ENCODE measurements around the gene BPIFA2.
"Not testable (repeated sequence)": the region's sequence is repeated elsewhere in the genome, so short reads cannot be mapped to it uniquely, and the experiment has no call there.

The BPIFA2 gene

DNA sequence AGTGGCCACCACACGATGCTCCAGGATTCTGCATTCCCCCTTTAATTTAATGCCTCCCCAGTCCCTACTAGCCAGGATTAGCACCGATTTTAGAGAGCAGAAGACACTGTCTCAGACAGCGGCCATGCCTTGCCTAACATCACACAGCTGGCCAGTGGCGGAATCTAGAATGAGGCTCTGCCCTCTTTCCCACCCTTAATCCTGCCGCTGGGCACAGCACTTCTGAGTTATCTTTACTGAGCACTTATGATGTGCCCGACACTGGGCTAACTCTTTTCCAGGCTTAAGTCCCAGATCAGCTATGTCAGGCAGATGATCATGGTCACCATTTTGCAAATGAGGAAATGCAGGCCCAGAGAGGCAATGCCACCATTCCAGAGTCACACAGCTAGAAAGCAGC, 5.6 kb upstream of the BPIFA2 start:
- no peak for DNase-seq

DNA sequence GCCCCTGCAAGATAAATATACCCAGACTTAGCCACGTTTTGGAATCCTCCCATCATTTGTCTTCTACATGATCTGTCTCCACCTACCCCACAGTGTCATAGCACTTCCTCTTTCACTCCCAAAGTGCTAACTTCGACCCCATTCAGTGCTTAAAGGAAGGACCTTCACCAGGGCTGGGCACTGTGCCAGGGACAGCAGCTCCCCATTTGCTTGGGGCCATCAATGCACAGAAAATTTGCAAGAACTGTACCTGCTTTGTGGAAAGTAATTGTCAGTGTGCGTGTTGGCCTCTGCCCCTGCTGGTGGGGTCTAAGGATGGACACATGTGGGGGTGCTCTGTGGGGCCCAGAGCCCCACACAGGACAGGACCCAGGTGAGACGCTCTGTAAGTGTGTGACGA, 5.2 kb upstream of the BPIFA2 start:
- DNase-seq, result no peak

DNA sequence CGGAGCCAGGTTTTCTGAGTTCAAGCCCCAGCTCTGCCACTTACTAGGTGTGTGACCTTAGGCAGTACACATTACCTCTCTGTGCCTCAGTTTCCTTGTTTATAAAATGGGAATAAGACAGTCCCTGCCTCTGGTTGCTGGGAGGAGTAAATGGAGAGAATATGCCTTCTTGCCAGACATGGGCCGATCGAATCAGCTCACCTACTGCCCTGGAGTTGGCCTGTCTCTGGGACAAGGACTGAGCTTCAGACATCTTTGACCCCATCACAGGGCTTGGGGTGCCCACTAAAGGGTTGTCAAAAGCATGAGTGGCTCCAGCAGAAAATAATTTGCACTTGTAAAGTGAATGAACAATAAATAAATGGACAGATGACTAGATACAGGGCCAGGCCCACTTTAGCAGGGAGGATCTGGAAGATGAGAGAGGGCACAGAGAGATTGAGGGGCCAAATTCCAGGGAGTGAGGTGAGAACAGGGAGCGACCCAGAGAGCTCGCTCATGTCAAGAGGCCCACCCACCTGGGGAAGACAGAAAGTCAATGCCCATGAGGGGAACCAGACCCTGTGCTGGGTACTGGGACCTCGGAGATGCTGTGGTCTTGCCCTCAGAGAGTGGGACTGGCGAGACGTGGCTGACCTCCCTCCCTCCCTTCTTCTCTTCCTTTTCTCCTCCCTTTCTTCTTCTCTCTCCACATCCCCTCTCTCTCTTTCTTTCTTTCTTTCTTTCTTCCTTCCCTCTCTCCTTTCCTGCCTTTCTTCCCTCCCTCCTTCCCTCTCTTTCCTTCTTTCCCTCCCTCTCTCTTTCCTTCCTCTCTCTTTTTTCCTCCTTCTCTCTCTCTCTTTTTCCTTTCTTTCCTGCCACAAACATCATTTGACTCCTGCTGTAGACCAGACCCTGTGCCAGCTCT, 3.9 kb upstream of the BPIFA2 start:
- no peak for DNase-seq

DNA sequence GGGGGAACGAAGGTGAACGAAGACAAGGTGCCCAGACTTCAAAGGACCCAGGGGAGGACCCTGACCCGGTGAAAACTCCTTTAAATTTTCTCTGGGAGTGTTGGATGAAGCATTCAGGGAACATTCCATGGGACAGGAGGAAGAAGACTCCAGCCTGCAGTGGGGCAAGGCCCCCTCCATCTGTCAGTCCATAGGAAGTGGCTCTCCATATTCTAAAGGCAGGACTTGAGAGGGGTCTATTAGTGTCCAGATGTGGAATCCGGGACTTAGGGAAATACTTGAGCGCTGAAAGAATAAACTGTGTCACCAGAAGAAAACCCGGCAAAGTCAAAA, 3.2 kb upstream of the BPIFA2 start:
- DNase-seq, result no peak

DNA sequence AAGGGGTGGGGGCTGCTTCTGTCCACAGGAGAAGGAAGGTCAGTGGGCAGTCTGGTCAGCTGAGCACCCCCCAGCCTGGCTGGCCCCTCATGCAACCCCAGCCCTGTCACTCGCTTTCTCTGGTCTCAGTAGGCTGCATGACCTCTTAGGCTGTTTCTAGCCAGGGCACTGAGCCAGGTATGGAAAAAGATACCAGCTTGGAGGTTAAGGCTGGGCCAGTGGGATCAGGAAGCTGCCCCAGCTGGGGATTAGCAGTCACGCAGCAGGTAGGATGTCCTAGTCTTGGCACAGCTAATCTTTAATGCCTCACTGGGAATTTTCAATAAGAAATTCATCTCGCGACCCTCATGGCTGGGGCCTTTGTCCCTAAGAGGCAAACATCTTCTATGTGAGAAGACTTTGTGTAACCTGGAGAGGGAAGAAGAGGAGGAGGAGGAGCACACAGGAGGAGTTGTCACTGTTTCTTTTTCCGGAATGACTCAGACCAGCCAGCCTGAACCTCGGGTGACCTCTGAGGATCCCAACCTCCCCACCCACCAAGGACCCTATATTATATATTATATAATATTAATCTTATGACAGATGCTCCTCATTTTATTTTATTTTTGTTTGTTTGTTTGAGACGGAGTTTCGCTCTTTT, 2.4 kb upstream of the BPIFA2 start:
- DNase-seq, result no peak

DNA sequence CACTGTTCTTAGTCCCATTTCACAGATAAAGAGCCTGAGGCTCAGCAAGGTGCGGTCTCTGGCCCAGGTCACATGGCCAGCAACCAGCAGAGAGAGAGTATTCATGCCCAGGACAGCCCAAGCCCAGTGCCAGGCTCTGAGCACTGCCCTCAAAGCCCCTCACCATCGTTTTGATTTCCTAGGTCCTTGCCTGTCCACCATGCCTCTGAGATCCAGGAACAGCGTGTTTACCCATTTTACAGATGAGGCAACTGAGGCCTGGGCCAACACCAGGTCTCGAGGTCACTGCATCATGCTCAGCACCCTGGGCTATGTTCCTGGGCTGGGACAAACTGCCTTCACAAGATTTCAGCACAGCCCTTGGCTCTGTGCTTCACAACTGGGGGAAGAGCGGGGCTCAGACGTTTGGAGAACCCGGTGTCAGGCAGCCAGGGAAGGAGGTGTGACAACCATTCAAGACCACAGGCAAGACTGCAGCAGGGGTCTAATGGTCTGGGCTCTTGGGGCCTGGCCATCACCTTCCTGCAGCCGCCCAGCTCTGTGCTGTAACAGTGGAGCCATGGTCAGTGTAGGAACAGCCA, 1.3 kb upstream of the BPIFA2 start:
- DNase-seq, result no peak

DNA sequence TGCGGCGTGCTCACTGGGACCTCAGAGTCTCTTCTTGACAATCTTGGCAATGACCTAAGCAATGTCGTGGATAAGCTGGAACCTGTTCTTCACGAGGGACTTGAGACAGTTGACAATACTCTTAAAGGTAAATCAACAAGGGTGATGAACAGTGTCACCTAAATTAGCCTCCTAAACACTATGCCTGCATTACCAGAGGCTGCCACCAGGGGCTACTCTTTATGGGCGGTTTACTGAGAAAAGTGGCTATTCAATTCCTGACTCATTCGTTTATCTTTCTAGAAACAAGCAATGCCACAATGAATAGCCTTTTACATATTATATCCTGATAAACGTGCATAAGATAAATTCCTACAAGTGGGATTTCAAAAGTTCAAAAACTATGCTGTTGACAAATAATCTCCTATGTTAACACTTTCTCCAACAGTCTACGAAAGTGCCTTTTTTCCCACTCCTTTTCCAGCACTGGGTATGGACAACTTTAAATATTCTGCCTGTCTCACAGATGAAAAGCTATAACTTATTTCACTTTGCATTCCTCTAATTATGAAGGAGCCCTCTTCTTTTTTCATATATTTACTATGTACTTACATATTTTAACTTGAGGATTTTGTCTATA, 1.3 kb downstream of the BPIFA2 start:
- DNase-seq, result peak; percentile 69

DNA sequence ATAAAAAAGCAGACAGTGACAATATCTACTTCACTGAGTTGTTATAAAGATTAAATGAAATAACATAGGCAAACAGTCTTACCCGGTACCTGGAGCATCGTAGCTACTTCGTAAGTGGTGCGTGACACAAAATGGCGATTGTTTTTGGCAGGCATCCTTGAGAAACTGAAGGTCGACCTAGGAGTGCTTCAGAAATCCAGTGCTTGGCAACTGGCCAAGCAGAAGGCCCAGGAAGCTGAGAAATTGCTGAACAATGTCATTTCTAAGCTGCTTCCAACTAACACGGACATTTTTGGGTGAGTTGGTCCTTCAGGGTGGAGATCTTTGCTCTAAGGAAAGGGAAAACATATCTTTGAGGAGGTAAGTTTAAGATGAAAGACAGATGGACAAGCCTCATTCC, 4.8 kb downstream of the BPIFA2 start:
- DNase-seq, result no peak

DNA sequence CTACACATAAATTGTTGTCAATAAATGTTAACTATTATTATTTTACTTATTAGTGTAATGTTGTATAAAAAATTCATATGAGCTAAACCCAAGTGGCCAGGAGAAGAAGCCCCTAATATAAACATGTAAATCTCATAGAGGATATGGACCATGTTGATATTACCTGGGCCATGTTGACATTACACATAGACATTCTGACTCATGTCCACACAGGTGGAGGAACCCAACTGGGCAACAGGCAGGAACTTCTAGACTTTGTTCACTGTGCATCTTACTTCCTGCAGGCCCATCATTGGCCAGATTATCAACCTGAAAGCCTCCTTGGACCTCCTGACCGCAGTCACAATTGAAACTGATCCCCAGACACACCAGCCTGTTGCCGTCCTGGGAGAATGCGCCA, 7.2 kb downstream of the BPIFA2 start:
- no peak for DNase-seq

DNA sequence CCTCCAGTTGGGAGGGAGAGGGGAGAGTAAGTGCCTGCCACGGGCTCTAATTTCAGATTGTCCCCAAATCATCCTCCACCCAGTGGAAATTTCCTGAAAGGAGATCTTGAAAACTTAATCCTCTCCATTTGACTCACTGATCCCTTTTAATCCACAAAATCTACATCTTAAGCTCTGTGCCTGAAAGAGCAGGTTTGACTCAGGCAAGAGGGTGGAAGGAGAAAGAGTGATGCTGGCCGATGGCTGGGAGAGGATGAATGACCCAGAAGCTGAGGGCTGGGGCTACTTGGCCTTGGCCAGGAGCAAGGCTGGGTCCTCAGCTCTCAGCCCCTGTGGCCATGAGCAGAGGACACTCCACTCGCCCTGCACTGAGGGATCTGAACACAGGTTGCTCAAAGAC, 8.1 kb downstream of the BPIFA2 start:
- DNase-seq, result no peak

DNA sequence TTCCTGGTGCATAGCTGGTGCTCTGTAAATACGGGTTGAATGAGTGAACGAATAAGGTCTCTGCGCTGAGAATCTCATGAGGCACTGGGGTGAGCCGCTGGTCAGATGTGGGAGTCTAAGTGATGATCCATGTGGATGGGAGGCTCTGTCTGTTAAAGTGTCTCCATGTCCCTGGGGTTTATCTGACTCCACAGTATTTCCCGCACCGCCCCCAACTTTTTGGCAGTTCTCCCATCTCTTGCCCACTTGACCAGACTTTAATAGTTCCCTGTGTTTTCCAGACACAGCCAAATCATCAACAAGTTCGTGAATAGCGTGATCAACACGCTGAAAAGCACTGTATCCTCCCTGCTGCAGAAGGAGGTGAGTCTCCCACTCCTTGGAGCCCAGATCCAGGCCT, 9.9 kb downstream of the BPIFA2 start:
- no peak for DNase-seq

DNA sequence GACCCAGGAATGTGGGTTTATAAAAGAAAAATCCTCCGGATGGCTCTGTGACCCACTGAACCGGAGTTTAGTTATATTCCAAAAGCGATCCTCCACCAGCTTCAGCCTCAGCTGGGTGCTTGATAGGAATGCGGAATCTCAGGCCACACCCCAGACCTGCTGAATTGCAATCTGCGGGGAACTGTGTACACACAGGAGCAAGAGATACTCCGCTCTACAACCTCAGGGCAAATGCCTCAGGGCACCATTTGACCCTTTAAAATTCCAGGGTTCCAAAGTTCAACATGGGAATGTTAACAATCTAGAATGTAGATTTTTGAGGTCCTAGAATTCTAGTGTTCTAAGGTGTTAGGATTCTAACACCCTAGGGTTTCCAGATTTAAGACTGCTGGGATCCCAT, 10.8 kb downstream of the BPIFA2 start:
- DNase-seq, result no peak

DNA sequence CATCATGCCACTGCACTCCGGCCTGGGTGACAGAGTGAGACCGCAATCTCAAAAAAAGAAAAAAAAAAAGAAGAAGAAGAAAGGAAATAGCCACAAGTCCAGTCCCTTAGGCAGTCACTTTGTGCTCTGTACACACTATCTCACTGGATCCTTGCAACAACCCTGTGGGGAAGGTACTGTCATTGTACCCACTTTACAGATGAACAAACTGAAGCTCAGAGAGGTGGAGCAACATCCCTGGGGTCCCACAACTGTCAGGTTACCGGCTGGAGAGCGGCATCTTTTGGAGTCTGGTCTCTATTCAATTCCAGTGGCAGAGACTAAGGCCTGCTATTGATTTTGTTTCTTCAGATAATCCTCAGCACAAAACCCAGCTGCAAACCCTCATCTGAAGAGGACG, 12.2 kb downstream of the BPIFA2 start:
- no peak for DNase-seq

DNA sequence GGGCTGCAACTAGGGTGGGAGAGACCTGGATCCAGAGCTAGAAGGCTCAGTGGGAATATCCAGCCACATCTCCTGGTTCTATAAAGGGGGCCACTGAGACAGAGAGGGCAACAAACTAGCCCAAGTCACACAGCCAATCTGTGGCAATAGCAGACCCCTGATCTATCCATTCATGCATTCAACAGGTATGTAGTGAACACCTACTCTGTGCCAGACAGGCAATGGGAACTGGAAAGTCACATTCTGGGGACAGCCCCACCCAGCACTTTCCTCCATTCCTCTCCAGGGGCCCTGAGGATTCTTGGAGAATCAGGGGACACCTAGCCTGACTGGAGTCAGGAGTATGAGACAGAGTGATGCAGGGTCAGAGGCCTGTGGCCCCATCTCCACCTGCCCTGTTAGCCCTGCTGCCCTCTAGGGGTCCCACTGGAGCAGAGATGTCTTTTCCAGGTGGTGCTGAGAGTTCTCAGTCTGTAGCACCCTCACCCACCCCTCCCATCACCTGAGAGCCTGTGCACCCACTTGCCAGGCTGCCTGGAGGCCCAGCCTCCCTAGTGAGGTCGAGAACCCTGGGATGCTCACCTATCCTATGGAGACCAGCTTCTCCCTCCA, 13.6 kb downstream of the BPIFA2 start:
- no peak for DNase-seq

DNA sequence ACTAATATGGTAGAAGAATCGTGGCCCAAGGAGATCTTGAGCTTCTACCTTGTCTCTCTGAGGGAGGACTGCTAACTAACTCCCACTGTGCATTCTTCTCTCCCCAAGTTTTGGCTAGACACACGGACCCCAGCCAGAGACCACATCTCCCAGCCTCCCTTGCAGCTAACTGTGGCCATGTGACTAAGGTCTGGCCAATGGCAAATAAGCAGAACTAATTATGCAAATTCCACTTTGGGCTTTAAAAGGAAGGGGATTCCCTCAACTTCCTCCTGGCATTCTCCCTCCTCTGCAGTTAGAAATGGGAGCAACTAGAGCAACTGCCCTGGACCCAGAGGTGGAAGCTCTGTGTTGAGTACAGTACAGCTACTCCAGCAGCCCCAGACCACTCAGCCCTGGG, 15.4 kb downstream of the BPIFA2 start:
- DNase-seq, result no peak

DNA sequence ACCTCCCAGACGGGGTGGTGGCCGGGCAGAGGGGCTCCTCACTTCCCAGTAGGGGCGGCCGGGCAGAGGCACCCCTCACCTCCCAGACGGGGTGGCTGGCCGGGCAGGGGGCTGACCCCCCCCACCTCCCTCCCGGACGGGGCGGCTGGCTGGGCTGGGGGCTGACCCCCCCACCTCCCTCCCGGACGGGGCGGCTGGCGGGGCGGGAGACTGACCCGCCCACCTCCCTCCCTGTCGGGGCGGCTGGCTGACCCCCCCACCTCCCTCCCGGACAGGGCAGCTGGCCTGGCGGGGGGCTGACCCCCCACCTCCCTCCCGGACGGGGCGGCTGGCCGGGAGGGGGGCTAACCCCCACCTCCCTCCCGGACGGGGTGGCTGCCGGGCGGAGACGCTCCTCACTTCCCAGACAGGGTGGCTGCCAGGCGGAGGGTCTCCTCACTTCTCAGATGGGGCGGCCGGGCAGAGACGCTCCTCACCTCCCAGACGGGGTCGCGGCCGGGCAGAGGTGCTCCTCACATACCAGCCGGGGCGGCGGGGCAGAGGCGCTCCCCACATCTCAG, 17.2 kb downstream of the BPIFA2 start:
- DNase-seq, result not testable (repeated sequence)

DNA sequence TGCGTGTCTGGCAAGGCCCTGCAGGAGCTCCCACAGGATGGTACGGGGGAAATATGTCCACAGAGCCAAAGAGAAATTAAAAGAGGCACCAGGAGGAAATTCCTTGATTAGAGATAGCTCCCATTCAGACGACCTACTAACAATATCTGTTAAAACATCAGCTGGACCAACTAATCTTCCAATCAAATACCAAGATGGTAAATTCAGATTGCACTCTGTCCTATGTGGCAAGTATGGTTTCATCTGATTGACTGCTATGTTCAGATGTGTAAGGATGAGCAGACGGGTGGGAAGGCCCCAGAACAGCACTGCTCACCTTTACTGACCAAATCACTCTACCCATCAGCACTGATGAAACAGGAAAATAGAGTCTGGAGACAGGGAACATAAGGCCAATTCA, 19.5 kb downstream of the BPIFA2 start:
- DNase-seq, result no peak

DNA sequence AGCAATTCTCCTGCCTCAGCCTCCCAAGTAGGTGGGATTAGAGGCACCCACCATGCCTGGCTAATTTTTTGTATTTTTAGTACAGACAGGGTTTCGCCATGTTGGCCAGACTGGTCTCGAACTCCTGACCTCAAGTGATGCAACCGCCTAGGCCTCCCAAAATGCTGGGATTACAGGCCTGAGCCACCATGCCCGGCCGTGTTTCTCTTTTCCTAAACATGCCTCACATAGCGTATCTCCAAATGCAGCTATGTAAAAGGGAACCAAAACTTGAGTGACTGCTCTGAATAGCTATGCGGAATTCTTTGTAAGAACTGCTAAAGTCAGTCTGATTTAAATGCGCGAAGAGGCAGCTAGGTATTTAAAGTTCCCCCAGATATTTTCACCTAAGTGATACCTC, 20.5 kb downstream of the BPIFA2 start:
- no peak for DNase-seq

DNA sequence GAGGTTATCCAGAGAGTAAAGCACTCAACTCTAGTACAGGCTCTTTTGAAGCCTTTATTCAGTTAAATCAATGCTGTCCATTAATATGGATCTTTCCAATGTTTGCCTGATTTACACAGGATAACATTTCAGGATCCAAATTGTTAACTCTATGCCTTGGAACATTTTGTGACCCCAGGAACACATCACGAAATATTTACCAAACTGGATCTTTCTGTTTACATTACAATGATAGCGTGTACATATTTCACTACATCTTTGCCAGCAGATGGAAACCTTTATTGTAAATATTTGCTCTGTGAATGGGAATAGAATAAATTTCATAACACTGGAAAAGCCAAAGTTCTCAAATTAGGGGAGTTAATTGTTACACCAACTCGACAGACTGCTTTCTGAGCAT, 23.5 kb downstream of the BPIFA2 start:
- DNase-seq, result no peak

DNA sequence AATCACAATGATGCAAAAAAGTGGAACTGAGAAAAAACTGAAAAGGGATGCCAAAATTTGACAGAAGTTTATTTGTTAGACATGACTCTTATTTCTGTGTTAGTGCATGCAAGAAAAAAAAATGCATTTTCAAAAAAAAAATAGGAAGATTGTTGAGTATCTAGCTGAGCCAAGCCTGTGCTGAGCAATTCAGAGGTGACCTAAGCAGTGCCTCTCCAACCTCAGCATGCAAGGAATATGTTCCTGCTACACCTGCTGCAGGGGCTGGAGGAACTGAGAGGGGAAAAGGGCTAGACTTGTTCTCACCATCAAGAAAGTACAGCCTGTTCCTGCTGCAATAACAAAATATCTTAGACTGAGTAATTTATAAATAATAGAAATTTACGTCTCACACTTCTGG, 24.0 kb downstream of the BPIFA2 start:
- DNase-seq, result no peak

DNA sequence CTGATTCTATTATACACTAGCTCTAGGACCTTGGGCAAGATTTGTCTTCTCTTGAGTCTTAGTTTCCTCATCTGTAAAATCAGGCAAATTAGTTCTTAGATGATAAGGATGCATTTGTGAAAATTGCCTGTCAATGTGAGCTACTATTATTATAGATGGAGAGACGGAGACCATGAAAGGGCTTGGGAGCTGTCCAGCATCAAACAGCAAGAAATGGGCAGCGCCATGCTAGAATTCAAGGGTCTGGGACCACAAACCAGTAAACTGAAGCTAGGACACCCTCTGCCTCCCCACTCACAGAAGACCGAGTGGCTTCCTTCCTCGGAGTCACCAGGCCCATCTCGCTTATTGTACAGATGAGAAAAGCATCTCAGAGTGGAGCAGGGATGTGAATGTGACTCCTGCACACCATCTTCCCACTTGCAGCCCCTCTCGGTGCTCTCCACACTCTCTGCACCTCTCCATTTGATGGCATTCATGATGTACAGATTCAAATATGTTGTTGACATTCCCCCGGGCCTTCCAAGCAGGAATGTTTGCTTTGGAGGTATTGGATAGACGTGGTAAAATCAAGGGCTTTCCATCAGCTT, 25.0 kb downstream of the BPIFA2 start:
- no peak for DNase-seq

DNA sequence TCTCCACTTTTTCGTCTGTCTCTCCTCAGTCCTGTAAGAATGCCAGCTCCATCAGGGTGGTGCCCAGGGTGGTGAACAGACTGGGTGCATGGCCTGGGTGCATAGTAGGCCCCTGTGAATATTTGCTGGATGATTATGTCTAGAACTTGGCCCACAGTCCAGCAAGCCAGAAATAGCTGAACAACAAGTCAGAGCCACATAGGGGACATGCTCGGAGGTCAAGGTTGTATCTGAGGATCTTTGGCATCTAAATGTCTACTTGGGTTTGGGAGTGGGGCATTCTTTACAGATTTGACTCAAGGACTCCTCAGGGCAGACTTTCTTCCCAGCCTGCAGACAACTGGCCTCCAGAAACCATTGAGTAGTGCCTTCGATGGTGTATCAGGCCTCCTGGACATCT, 31.1 kb downstream of the BPIFA2 start:
- DNase-seq, result no peak

DNA sequence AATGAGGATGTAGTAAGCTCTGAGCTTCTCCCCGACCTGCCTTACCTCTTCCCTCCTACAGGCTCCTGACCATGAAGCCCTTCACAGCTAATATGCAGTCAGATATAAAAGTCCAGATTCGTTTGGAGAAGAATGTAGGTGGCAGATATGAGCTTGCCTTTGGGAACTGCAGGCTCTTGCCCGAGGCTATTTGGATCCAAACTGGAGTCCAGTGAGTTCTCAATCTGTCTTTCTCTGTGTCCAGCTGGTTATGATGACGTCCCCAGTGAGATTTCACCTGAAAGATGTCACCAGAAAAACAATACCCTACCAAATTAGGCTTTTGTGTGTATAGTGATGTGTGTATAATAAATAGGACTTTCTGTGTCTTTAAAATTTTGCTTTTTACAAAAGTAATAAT, 34.5 kb downstream of the BPIFA2 start:
- no peak for DNase-seq
